ENCODE results near the gene PXYLP1. TPM values are rescaled to one million over a fixed set of nuclear protein-coding genes. Genes with fewer than 3 reads are reported as not detected.

PXYLP1 gene
- total RNA-seq, 1 experiment from 2014 or later = 11.3 TPM

DNA sequence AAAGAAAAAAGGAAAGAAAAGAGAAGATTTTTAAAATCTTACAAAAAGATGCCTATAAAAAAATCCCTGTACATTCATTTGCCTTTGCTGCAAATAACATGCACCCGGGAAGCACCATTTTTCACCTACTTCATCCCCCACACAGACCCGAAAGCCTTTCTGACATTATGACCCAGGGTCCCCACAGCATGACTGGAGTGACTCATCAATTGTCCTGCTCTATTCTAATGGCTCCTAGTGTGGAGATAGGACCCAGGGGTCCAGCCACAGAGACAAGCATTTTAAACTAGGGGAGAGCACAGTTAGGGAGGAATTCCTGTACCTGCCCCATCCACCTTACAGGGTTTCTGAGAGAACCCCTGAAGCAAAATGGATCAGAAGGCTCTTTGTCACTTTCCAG lies 14.7 kb upstream of the PXYLP1 start:
- no peak for TF ChIP-seq EZH2 (IDR thresholded peaks at IDR 0.05; ENCODE audit: borderline replicate concordance, low read depth, low read length, poor library complexity, severe bottlenecking)
- TF ChIP-seq, protein P1, sequence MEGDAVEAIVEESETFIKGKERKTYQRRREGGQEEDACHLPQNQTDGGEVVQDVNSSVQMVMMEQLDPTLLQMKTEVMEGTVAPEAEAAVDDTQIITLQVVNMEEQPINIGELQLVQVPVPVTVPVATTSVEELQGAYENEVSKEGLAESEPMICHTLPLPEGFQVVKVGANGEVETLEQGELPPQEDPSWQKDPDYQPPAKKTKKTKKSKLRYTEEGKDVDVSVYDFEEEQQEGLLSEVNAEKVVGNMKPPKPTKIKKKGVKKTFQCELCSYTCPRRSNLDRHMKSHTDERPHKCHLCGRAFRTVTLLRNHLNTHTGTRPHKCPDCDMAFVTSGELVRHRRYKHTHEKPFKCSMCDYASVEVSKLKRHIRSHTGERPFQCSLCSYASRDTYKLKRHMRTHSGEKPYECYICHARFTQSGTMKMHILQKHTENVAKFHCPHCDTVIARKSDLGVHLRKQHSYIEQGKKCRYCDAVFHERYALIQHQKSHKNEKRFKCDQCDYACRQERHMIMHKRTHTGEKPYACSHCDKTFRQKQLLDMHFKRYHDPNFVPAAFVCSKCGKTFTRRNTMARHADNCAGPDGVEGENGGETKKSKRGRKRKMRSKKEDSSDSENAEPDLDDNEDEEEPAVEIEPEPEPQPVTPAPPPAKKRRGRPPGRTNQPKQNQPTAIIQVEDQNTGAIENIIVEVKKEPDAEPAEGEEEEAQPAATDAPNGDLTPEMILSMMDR (conservative IDR thresholded peaks at IDR 0.05; ENCODE audit: low read depth, low read length) = no peak
- Histone ChIP-seq H3K27ac (ENCODE audit: low read depth, low read length, poor library complexity, severe bottlenecking) (no peak overlapping the region), H3K36me3 (ENCODE audit: insufficient read depth, low read length, poor library complexity, severe bottlenecking) (no peaks in the 10 kb centered on the region), H3K4me3 (ENCODE audit: low read depth, low read length, poor library complexity, severe bottlenecking) (no peak overlapping the region), H3K27me3 (replicated peaks; ENCODE audit: insufficient read depth, low read depth, low read length, poor library complexity) (no peaks in the 10 kb centered on the region), H3K9me3 (ENCODE audit: low read depth, low read length, poor library complexity, severe bottlenecking) (no peaks in the 10 kb centered on the region), H3K4me1 (ENCODE audit: insufficient read depth, low read length, poor library complexity, severe bottlenecking) (no peaks in the 10 kb centered on the region)
- BruUV-seq (replicated peaks) = no TSS peak
- intact Hi-C loops (cut with micrococcal nuclease; ENCODE audit: unreplicated experiment) = no loop called here
- ChIA-PET POLR2A (ENCODE audit: low non-redundant PET) (no interaction called here), CTCF (no interaction called here)
- DNase-seq (ENCODE audit: low spot score) = no peak

DNA sequence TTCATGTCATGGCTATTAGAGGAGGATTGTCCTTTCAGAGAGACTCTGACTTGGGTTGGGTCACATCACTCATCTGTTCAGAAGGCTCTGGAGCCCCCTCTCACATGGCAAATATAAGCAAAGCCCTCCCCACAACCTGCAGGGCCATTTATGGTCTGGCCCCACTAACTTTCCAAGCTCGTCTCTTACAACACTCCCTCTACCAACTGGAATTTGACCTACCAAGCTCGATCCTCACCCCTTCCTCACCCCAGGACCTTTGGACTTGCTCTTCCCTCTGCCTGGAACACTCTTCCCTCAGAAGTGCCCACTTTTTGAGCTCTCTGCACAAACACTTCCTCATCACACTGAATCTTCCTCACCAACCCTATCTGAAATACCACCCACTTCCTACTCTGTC lies 14.2 kb upstream of the PXYLP1 start:
- Histone ChIP-seq H3K9me3 (ENCODE audit: low read depth, low read length, poor library complexity, severe bottlenecking) (no peaks in the 10 kb centered on the region), H3K27ac (ENCODE audit: low read depth, low read length, poor library complexity, severe bottlenecking) (no peak overlapping the region), H3K4me1 (ENCODE audit: insufficient read depth, low read length, poor library complexity, severe bottlenecking) (no peaks in the 10 kb centered on the region), H3K27me3 (replicated peaks; ENCODE audit: insufficient read depth, low read depth, low read length, poor library complexity) (no peaks in the 10 kb centered on the region), H3K36me3 (ENCODE audit: insufficient read depth, low read length, poor library complexity, severe bottlenecking) (no peaks in the 10 kb centered on the region), H3K4me3 (ENCODE audit: low read depth, low read length, poor library complexity, severe bottlenecking) (no peak overlapping the region)
- intact Hi-C loops (cut with micrococcal nuclease; ENCODE audit: unreplicated experiment) = no loop called here
- DNase-seq (ENCODE audit: low spot score) = no peak
- ChIA-PET CTCF (no interaction called here), POLR2A (ENCODE audit: low non-redundant PET) (interaction anchor here (0.7 kb wide), 1 partner anchor 15 kb away, joined by 3 read pairs; no protein-coding TSS in a partner anchor)
- BruUV-seq (replicated peaks) = no TSS peak
- TF ChIP-seq, protein P1 (conservative IDR thresholded peaks at IDR 0.05; ENCODE audit: low read depth, low read length) = no peak
- TF ChIP-seq EZH2 (IDR thresholded peaks at IDR 0.05; ENCODE audit: borderline replicate concordance, low read depth, low read length, poor library complexity, severe bottlenecking) = no peak

DNA sequence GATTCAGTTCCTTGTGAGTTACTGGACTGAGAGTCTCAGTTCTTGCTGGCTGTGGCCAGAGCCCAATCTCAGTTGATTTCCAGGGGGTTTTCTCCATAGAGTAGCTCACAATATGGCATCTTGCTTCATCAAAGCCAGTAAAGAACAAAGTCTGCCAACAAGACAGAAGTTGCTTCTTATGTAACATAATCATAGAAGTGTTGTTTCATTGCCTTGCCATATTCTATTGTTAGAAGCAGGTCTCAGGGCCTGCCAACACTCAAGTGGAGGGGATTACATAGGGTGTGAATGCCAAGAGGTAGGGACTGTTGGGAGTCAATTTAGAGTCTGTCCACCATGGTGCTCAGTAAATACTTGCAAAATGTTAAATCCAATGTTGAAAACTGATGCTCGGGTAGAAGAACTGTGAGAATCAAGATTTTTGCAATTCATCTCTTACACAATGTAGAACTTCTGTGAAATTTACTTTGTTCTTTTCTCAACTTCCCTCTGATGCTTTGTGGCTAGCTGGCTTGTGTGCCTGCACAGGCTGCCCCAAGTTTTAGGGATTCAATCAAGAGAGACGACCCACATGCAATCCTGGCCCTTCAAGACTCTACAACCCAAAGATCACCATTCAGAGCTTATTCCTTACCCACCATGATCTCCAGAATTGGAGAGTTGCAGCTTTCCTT lies 13.3 kb upstream of the PXYLP1 start:
- BruUV-seq (replicated peaks) = no TSS peak

More for the DNA sequence above, 13.3 kb upstream of the PXYLP1 start:
- no peaks in the 10 kb centered on the region for H3K36me3 ChIP-seq (ENCODE audit: insufficient read depth, low read length, poor library complexity, severe bottlenecking)
- H3K27me3 ChIP-seq (replicated peaks; ENCODE audit: insufficient read depth, low read depth, low read length, poor library complexity) = no peaks in the 10 kb centered on the region
- ChIA-PET CTCF (no interaction called here), POLR2A (ENCODE audit: low non-redundant PET) (interaction anchor here (0.7 kb wide), 1 partner anchor 16 kb away, joined by 3 read pairs; no protein-coding TSS in a partner anchor)
- no peak for DNase-seq (ENCODE audit: low spot score)
- no peak overlapping the region for H3K4me3 ChIP-seq (ENCODE audit: low read depth, low read length, poor library complexity, severe bottlenecking)
- TF ChIP-seq, protein P1 (conservative IDR thresholded peaks at IDR 0.05; ENCODE audit: low read depth, low read length) = no peak
- TF ChIP-seq EZH2 (IDR thresholded peaks at IDR 0.05; ENCODE audit: borderline replicate concordance, low read depth, low read length, poor library complexity, severe bottlenecking) = no peak
- H3K27ac ChIP-seq (ENCODE audit: low read depth, low read length, poor library complexity, severe bottlenecking) = no peak overlapping the region
- intact Hi-C loops (cut with micrococcal nuclease; ENCODE audit: unreplicated experiment) = no loop called here
- peaks cover under 1% of the 10 kb centered on the region for H3K9me3 ChIP-seq (ENCODE audit: low read depth, low read length, poor library complexity, severe bottlenecking)
- no peaks in the 10 kb centered on the region for H3K4me1 ChIP-seq (ENCODE audit: insufficient read depth, low read length, poor library complexity, severe bottlenecking)

Measured in A673 (cell line).